DND-41 (cell line): ENCODE data around the gene FAM20C.

Source experiments
- EZH2 ChIP-seq: IDR thresholded peaks from 3 replicates; pipeline ENCODE4 v1.6.1; 2012; ENCODE audit warnings: borderline replicate concordance, low read depth, mild to moderate bottlenecking, moderate library complexity, low read length, inconsistent platforms; ENCODE audit not compliant: severe bottlenecking
- TF ChIP-seq, protein P1 (sequence below): IDR thresholded peaks from 2 replicates; pipeline ENCODE4 v1.5.1; 2012; ENCODE audit warnings: borderline replicate concordance, low read length, moderate library complexity, mild to moderate bottlenecking; ENCODE audit not compliant: poor library complexity, severe bottlenecking; ENCODE audit errors: extremely low read depth

- TF ChIP-seq EZH2: no peak
- TF ChIP-seq, protein P1, sequence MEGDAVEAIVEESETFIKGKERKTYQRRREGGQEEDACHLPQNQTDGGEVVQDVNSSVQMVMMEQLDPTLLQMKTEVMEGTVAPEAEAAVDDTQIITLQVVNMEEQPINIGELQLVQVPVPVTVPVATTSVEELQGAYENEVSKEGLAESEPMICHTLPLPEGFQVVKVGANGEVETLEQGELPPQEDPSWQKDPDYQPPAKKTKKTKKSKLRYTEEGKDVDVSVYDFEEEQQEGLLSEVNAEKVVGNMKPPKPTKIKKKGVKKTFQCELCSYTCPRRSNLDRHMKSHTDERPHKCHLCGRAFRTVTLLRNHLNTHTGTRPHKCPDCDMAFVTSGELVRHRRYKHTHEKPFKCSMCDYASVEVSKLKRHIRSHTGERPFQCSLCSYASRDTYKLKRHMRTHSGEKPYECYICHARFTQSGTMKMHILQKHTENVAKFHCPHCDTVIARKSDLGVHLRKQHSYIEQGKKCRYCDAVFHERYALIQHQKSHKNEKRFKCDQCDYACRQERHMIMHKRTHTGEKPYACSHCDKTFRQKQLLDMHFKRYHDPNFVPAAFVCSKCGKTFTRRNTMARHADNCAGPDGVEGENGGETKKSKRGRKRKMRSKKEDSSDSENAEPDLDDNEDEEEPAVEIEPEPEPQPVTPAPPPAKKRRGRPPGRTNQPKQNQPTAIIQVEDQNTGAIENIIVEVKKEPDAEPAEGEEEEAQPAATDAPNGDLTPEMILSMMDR: no peak
Measured at GRCh38 chr7:223861-224260, 31.5 kb downstream of the FAM20C start.
